GM18951 (cell line): Measurements from ENCODE around the gene HNRNPC.

Experiments used
- POLR2A ChIP-seq: IDR thresholded peaks from 4 replicates; pipeline ENCODE4 v1.6.1; 2011; ENCODE audit warnings: mild to moderate bottlenecking; ENCODE audit not compliant: insufficient read length, insufficient read depth; ENCODE audit errors: extremely low read depth
- in situ Hi-C: fragments of 300-500 bp; cut with MboI; formaldehyde crosslinking; loops from one replicate; pipeline ENCODE4 v1.12.0; 2022; ENCODE audit warnings: low sequenced_read_pairs, mixed read lengths, inconsistent platforms; ENCODE audit not compliant: unreplicated experiment

HNRNPC gene

DNA sequence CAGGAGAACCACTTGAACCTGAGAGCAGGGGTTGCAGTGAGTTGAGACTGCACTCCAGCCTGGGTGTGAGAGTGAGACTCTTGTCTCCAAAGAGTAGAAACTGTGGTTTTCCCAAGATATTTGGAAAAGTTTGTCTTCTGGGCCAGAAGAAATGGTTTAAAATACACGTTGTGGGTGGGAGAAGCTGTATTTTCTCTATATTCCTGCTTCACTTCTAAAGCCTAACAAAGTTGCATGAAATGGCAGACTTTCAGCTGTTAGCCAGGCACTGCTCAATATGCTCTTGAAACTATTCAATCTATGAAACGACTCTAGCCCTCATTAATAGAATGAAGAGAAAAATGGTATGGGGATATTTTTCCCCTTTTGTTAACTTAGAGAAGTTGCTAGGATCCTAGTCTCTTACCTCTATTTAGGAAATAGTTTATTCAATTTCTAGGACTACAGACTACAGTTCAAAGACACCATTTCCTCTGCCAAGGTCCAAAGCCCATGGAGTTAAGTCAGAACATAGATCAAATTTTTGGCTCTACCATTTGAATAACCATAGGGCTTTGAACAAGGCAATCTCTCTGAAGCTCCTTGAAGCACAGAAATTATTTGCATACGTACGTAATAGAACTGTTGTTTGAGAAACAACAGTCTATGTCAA lies 64.1 kb downstream of the HNRNPC start:
- in situ Hi-C loops = no loop called here
- TF ChIP-seq POLR2A = no peak

- TF ChIP-seq POLR2A = peak; percentile 1
Measured at GRCh38 chr14:21204167-21205025, 64.8 kb downstream of the HNRNPC start.

GRCh38 chr14:21203470-21204166 lies 65.6 kb downstream of the HNRNPC start:
- peak; percentile 45 for TF ChIP-seq POLR2A
- in situ Hi-C loops = no loop called here

More at GRCh38 chr14:21204167-21205025, 64.8 kb downstream of the HNRNPC start:
- in situ Hi-C loops = no loop called here

DNA sequence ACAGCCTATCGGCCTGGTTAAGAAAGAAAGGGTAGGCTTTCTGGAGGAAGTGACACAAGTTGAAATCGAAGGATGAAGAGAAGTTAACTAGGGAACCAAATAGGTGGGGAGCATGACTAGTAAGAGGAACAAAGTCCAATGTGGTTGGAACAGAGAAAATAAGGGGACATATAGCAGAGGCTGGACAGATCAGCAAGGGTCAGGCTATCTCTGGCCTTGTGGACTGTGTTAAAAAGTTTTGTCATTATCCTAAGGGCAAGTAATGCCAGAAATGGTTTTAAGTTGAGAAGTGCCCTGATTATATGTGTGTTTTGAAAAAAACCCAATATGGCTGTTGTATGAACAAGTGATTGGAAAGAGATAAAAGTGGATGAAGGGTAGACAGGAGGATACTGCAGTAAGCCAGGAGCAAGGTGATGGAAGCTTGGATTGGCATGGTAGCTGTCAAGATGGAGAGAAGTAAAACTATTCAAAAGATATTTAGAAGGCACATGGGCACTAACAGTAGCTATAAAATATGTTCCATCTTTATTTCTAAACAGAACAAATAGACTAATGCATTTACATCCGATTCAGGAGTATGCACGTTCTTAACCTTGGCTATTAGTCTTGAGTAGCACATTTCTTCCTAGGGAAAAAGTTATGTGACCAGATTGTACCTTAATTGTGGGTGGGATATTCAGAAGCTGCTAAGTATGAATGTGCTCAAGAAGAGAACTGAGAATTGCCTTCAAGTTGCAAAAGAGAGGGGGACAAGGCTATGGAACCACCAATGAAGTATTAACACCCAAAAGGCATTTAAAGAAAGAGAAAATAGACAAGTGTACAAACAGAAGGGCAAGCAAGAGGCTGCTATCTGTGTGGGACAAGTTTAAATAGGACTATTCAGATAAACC lies 66.5 kb downstream of the HNRNPC start:
- in situ Hi-C loops = no loop called here
- TF ChIP-seq POLR2A = no peak

DNA sequence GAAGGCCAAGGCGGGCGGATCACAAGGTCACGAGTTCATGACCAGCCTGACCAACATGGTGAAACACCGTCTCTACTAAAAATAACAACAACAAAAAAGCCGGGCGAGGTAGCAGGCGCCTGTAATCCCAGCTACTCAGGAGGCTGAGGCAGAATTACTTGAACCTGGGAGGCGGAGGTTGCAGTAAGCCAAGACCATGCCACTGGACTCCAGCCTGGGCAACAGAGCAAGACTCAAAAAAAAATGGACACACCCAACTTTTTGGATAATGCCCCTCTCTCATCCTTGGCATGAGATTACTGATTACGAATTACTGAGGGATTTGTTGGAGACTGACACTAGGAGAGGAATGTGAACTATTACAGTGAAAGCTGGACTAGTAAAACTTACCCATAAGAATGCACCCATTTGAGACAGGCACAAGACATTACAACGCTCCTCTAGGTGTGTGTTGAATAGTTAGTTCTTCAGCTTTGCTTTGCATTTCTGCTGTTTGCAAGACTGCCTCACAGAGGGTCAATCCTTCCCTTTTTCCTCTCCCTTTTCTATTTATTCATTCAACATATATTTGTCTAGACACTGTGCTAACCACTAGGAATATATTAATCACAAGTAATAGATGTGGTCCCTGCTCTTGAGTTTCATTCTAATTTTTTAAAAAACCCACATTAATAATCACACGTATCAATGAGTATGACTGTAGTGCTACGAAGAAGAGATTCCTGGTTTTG lies 67.3 kb downstream of the HNRNPC start:
- TF ChIP-seq POLR2A = no peak
- in situ Hi-C loops = no loop called here

DNA sequence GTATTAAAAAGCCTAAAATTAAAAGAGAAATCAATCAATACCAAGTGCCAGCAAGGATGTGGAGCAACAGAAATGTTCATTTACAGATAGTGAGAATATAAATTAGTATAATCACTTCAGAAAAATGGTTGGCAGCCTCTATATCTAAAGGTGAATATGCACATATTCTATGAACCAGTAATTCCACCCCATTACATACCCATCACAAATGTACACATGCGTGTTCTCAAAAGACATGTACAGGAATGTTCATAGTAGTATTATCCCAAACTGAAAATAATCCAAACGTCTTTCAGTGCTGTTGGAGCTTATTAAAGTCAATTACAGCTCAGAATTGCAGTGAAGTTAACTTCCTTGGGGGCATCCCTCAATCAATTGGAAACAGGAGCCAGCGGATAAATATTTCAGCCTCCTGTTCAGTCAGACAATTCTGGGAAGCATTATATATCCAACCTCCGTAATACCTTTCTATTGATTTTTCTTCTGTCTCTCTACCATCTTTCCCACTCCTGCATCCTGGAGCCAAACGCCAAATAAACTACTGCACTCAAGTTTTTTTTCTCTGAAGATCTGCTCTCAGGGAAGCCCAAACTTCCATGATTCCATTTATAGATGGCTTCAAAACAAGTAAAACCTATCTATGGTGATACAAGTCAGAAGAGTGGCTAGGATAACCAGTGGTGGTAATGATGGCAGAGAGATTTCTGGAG lies 68.3 kb downstream of the HNRNPC start:
- TF ChIP-seq POLR2A = no peak
- in situ Hi-C loops = no loop called here

DNA sequence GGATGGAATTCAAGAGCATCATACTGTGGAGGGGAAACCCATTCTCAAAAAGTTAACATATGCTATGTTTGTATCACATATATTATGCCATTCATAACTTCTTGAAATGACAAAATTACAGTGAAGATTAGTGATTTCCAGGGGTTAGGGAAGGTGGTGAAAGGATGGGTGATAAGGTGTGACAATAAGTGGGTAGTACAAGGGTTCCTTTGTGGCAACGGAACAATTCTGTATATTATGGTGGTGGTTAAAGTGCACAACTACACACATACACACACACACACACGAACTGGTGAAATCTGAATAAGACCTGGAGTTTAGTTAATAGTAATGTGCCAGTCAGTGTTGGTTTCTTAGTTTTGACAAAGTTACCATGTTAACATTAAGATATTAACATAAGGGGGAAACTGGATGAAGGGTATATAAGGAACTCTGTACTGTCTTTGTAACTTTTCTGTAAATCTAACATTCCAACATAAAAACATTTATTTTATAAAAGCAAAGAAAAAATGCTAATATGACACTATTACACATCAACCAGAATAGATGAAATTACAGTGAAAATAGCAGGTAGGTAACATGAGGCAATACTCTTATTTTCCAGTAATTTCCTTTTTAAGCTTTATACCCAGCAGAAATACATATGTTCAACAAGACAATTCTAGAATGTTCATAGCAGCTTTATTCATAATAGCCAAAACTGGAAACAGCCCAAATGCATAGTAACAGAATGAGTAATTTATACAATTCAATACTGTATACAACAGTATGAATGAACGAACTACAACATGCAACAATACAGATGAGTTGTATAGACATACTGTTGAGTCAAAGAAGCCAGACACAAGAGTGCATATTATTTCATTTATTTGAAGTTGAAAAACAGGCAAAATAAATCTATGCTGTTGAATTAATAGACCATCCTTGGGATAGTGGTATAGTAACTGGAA lies 69.4 kb downstream of the HNRNPC start:
- in situ Hi-C loops = no loop called here
- no peak for TF ChIP-seq POLR2A

- no peak for TF ChIP-seq POLR2A
- in situ Hi-C loops = no loop called here
Measured at GRCh38 chr14:21197418-21198205, 71.6 kb downstream of the HNRNPC start.

DNA sequence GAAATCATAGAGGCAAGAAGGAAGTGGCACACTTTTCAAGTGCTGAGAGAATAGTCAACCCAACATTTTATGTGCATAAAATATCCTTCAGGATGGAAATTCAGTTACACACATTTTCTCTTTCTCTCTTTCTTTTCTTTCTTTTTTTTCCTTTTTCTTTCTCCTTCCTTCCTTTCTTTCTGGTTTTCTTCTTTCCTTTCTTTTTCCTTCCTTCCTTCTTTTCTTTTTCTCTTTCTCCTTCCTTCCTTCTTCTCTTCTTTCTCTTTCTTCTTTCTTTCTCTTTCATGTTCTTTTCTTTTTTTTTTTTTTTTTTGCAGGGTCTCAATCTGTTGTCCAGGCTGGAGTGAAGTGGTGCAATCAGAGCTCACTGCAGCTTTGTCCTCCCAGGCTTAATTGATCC lies 74.6 kb downstream of the HNRNPC start:
- no peak for TF ChIP-seq POLR2A
- in situ Hi-C loops = no loop called here
